Measurements from ENCODE around the gene GDF15. TPM values are rescaled to one million over a fixed set of nuclear protein-coding genes. Genes with fewer than 3 reads are reported as not detected.
"Not testable (repeated sequence)": the region's sequence is repeated elsewhere in the genome, so short reads cannot be mapped to it uniquely, and the experiment has no call there.

GDF15 gene
- total RNA-seq, 2 donors from 2014 or later: 0.50 to 1.5 TPM

- DNase-seq (no peak), ATAC-seq (no peak)
- intact Hi-C loops (cut with DNase I): no loop called here
These were observed 28.9 kb upstream of the GDF15 start for GRCh38 chr19:18357041-18357440.

GRCh38 chr19:18361646-18362045 lies 24.3 kb upstream of the GDF15 start:
- ATAC-seq: no peak
- DNase-seq: no peak
- intact Hi-C loops (cut with DNase I): no loop called here

- intact Hi-C loops (cut with DNase I): no loop called here
- ATAC-seq: no peak
- no peak for DNase-seq
These were observed 22.9 kb upstream of the GDF15 start for GRCh38 chr19:18362934-18363542.

- DNase-seq (no peak), ATAC-seq (no peak)
- intact Hi-C loops (cut with DNase I): no loop called here
These were observed 22.2 kb upstream of the GDF15 start for GRCh38 chr19:18363787-18364186.

GRCh38 chr19:18364277-18364825 lies 21.6 kb upstream of the GDF15 start:
- peak in 1 of 2 donors; percentile 10 for ATAC-seq
- intact Hi-C loops (cut with DNase I); DNase-seq: not testable (repeated sequence)

GRCh38 chr19:18364826-18365528 lies 21.0 kb upstream of the GDF15 start:
- peak; percentile 75 for DNase-seq
- ATAC-seq: peak; percentile 68 to 77
- intact Hi-C loops (cut with DNase I): no loop called here

- ATAC-seq (no peak), DNase-seq (no peak)
- intact Hi-C loops (cut with DNase I): no loop called here
These were observed 19.9 kb upstream of the GDF15 start for GRCh38 chr19:18366021-18366435.

GRCh38 chr19:18368504-18369222 lies 17.3 kb upstream of the GDF15 start:
- intact Hi-C loops (cut with DNase I): no loop called here
- ATAC-seq: no peak
- DNase-seq: no peak

GRCh38 chr19:18373407-18373891 lies 12.5 kb upstream of the GDF15 start:
- ATAC-seq: no peak
- intact Hi-C loops (cut with DNase I): no loop called here
- no peak for DNase-seq

GRCh38 chr19:18373892-18374629 lies 11.9 kb upstream of the GDF15 start:
- intact Hi-C loops (cut with DNase I): no loop called here
- DNase-seq (peak; percentile 94), ATAC-seq (peak; percentile 97 to 98)

- intact Hi-C loops (cut with DNase I): no loop called here
- no peak for ATAC-seq
- no peak for DNase-seq
These were observed 8.9 kb upstream of the GDF15 start for GRCh38 chr19:18377026-18377425.

GRCh38 chr19:18379803-18380747 lies 5.9 kb upstream of the GDF15 start:
- DNase-seq (peak; percentile 87), ATAC-seq (peak; percentile 83 to 89)
- intact Hi-C loops (cut with DNase I): no loop called here

GRCh38 chr19:18380843-18381242 lies 5.1 kb upstream of the GDF15 start:
- intact Hi-C loops (cut with DNase I): no loop called here
- peak in 1 of 2 donors; percentile 5 for ATAC-seq
- DNase-seq: no peak

- DNase-seq; intact Hi-C loops (cut with DNase I); ATAC-seq: not testable (repeated sequence)
These were observed 2.3 kb upstream of the GDF15 start for GRCh38 chr19:18383622-18384021.

GRCh38 chr19:18384775-18385174 lies 1.2 kb upstream of the GDF15 start:
- DNase-seq: no peak
- ATAC-seq: no peak
- intact Hi-C loops (cut with DNase I): no loop called here

- ATAC-seq: no peak
- intact Hi-C loops (cut with DNase I): no loop called here
- no peak for DNase-seq
These were observed 641 bp upstream of the GDF15 start for GRCh38 chr19:18385359-18385674.

GRCh38 chr19:18386543-18387271 lies 749 bp downstream of the GDF15 start:
- intact Hi-C loops (cut with DNase I): no loop called here
- DNase-seq (no peak), ATAC-seq (no peak)
